ENCODE data around the gene FBXO31. TPM values are rescaled to one million over a fixed set of nuclear protein-coding genes. Genes with fewer than 3 reads are reported as not detected.

The FBXO31 gene
- total and polyA plus RNA-seq, 2 of the 13 experiments (the other 11 are each of a cell fraction or from before 2014, with no cell fraction given), result 92.4 to 101 TPM

DNA sequence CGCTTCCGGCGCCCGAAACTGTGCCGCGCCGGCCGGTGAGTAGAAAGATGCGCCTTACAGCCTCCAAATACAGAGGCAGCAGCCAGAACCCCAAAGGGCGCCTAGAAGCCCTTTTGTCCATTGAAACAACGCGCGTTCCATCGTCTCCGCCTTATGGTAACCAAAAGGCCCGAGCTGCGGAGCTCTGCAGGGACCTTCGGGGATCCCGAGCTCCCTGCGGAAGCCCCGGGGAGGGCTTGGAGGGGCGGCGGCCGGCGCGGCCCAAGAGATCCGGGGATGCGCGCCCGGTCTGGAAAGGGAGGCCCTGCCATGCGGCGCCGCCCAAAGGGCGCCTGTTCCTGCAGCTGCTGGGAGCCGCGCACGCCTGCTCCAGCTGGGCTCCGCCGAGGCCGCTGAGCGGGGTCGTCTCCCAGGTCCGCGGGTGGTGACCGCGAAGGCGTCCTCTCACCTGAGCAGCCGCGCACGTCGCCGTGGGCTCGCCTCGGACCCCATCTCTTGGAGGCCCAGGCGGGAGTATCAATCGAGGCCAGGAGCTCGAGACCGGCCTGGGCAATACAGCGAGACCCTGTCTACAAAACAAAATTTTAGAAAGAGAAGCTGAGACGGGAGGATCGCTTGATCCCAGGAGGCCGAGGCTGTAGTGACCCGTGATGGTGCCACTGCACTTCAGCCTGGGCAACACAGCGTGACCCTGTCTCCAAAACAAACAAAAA lies 742 bp upstream of the FBXO31 start (continued):
- no peak for TF ChIP-seq KAT2B (IDR thresholded peaks at IDR 0.05; ENCODE audit: borderline replicate concordance, low read depth, low read length)
- TF ChIP-seq RFXAP (CRISPR knock-in tag; IDR thresholded peaks at IDR 0.05; ENCODE audit: borderline replicate concordance), result no peak
- TF ChIP-seq TAF1 (CRISPR knock-in tag; IDR thresholded peaks at IDR 0.05), result peak; percentile 58
- no peak for TF ChIP-seq ATF3 (CRISPR knock-in tag; IDR thresholded peaks at IDR 0.05)
- 0 out of 2 replicates have a peak, but pooled peaks have one; percentile 21 for TF ChIP-seq HOXD1 (CRISPR knock-in tag; IDR thresholded peaks at IDR 0.05)
- TF ChIP-seq, protein P1, sequence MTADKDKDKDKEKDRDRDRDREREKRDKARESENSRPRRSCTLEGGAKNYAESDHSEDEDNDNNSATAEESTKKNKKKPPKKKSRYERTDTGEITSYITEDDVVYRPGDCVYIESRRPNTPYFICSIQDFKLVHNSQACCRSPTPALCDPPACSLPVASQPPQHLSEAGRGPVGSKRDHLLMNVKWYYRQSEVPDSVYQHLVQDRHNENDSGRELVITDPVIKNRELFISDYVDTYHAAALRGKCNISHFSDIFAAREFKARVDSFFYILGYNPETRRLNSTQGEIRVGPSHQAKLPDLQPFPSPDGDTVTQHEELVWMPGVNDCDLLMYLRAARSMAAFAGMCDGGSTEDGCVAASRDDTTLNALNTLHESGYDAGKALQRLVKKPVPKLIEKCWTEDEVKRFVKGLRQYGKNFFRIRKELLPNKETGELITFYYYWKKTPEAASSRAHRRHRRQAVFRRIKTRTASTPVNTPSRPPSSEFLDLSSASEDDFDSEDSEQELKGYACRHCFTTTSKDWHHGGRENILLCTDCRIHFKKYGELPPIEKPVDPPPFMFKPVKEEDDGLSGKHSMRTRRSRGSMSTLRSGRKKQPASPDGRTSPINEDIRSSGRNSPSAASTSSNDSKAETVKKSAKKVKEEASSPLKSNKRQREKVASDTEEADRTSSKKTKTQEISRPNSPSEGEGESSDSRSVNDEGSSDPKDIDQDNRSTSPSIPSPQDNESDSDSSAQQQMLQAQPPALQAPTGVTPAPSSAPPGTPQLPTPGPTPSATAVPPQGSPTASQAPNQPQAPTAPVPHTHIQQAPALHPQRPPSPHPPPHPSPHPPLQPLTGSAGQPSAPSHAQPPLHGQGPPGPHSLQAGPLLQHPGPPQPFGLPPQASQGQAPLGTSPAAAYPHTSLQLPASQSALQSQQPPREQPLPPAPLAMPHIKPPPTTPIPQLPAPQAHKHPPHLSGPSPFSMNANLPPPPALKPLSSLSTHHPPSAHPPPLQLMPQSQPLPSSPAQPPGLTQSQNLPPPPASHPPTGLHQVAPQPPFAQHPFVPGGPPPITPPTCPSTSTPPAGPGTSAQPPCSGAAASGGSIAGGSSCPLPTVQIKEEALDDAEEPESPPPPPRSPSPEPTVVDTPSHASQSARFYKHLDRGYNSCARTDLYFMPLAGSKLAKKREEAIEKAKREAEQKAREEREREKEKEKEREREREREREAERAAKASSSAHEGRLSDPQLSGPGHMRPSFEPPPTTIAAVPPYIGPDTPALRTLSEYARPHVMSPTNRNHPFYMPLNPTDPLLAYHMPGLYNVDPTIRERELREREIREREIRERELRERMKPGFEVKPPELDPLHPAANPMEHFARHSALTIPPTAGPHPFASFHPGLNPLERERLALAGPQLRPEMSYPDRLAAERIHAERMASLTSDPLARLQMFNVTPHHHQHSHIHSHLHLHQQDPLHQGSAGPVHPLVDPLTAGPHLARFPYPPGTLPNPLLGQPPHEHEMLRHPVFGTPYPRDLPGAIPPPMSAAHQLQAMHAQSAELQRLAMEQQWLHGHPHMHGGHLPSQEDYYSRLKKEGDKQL (CRISPR knock-in tag; IDR thresholded peaks at IDR 0.05; ENCODE audit: low read depth), result no peak
- no peak for TF ChIP-seq ZBTB49 (CRISPR knock-in tag; IDR thresholded peaks at IDR 0.05; ENCODE audit: borderline replicate concordance)
- TF ChIP-seq KDM2A (CRISPR knock-in tag; IDR thresholded peaks at IDR 0.05; ENCODE audit: borderline replicate concordance, low read depth), result peak; percentile 46
- TF ChIP-seq ZNF770 (CRISPR knock-in tag; IDR thresholded peaks at IDR 0.05), result peak; percentile 100

Data from HepG2 (cell line).